Measurements from ENCODE around the gene GRIK1.

- TF ChIP-seq, protein P1, sequence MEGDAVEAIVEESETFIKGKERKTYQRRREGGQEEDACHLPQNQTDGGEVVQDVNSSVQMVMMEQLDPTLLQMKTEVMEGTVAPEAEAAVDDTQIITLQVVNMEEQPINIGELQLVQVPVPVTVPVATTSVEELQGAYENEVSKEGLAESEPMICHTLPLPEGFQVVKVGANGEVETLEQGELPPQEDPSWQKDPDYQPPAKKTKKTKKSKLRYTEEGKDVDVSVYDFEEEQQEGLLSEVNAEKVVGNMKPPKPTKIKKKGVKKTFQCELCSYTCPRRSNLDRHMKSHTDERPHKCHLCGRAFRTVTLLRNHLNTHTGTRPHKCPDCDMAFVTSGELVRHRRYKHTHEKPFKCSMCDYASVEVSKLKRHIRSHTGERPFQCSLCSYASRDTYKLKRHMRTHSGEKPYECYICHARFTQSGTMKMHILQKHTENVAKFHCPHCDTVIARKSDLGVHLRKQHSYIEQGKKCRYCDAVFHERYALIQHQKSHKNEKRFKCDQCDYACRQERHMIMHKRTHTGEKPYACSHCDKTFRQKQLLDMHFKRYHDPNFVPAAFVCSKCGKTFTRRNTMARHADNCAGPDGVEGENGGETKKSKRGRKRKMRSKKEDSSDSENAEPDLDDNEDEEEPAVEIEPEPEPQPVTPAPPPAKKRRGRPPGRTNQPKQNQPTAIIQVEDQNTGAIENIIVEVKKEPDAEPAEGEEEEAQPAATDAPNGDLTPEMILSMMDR (IDR thresholded peaks at IDR 0.05): no peak
- no peak for TF ChIP-seq POLR2A (IDR thresholded peaks at IDR 0.05)
Observed at GRCh38 chr21:29715089-29715488, 224.7 kb downstream of the GRIK1 start.

Data from thyroid gland (tissue), 4 donors.